GM10847 (cell line): Measurements from ENCODE around the gene ALOX12B.

Experiments used
- POLR2A ChIP-seq: IDR thresholded peaks from 2 replicates; pipeline ENCODE4 v1.6.1; 2011; ENCODE audit not compliant: insufficient read length; ENCODE audit errors: extremely low read depth

ALOX12B gene

GRCh38 chr17:8066841-8067775, 20.4 kb downstream of the ALOX12B start:
- TF ChIP-seq POLR2A: no peak

GRCh38 chr17:8064561-8065019, 22.9 kb downstream of the ALOX12B start:
- TF ChIP-seq POLR2A: no peak

- TF ChIP-seq POLR2A: no peak
Observed at GRCh38 chr17:8063761-8064534, 23.6 kb downstream of the ALOX12B start.

- no peak for TF ChIP-seq POLR2A
Observed at GRCh38 chr17:8062807-8063483, 24.6 kb downstream of the ALOX12B start.

- no peak for TF ChIP-seq POLR2A
Observed at GRCh38 chr17:8062435-8062806, 25.1 kb downstream of the ALOX12B start.

GRCh38 chr17:8060274-8060673, 27.2 kb downstream of the ALOX12B start:
- TF ChIP-seq POLR2A: no peak

GRCh38 chr17:8059131-8059530, 28.4 kb downstream of the ALOX12B start:
- TF ChIP-seq POLR2A: no peak

- no peak for TF ChIP-seq POLR2A
Observed at GRCh38 chr17:8057691-8058114, 29.8 kb downstream of the ALOX12B start.

GRCh38 chr17:8056976-8057625, 30.4 kb downstream of the ALOX12B start:
- TF ChIP-seq POLR2A: no peak

- no peak for TF ChIP-seq POLR2A
Observed at GRCh38 chr17:8056232-8056975, 31.1 kb downstream of the ALOX12B start.

- no peak for TF ChIP-seq POLR2A
Observed at GRCh38 chr17:8055851-8056231, 31.7 kb downstream of the ALOX12B start.

GRCh38 chr17:8053600-8053999, 33.9 kb downstream of the ALOX12B start:
- TF ChIP-seq POLR2A: no peak

- no peak for TF ChIP-seq POLR2A
Observed at GRCh38 chr17:8052256-8053252, 35.0 kb downstream of the ALOX12B start.
